SU-DHL-6 (cell line): ENCODE results near the gene SNN.

Experiments
- H2AFZ ChIP-seq: fragments of 200-600 bp; sonication (generic); 2 replicates; pipeline ENCODE4 v1.6.1; 2014; ENCODE audit warnings: low read depth, mild to moderate bottlenecking, moderate library complexity, mixed read lengths, antibody characterized with exemption, low read length; ENCODE audit not compliant: severe bottlenecking
- H3F3A ChIP-seq: fragments of 200-600 bp; shearing (Covaris generic); 2 replicates; pipeline ENCODE4 v1.6.0; 2016; ENCODE audit warnings: antibody characterized with exemption, mild to moderate bottlenecking; ENCODE audit not compliant: insufficient read depth
- H3K27ac ChIP-seq: fragments of 200-600 bp; sonication (generic); 2 replicates; pipeline ENCODE4 v1.5.1; 2016; ENCODE audit warnings: low read depth, mild to moderate bottlenecking, low read length, moderate library complexity, mixed read lengths
- H3K27me3 ChIP-seq: fragments of 200-600 bp; sonication (generic), shearing (Covaris generic); 2 replicates; pipeline ENCODE4 v1.6.0; 2014; ENCODE audit warnings: mild to moderate bottlenecking, low read length
- H3K36me3 ChIP-seq: fragments of 200-600 bp; sonication (generic); 2 replicates; pipeline ENCODE4 v1.6.1; 2014; ENCODE audit warnings: mild to moderate bottlenecking, low read length, mixed read lengths
- H3K4me2 ChIP-seq: fragments of 300-600, 200-600 bp; shearing (Covaris generic), sonication (generic); 2 replicates; pipeline ENCODE4 v1.6.0; 2014; ENCODE audit warnings: low read length, low read depth, mild to moderate bottlenecking; ENCODE audit not compliant: poor library complexity, severe bottlenecking
- H3K4me3 ChIP-seq: fragments of 200-600 bp; sonication (generic); 2 replicates; pipeline ENCODE4 v1.5.1; 2014; ENCODE audit warnings: antibody characterized with exemption, low read length, mild to moderate bottlenecking, mixed read lengths; ENCODE audit not compliant: insufficient read depth, poor library complexity, severe bottlenecking
- H3K79me2 ChIP-seq: fragments of 200-600 bp; sonication (generic); 2 replicates; pipeline ENCODE4 v1.6.1; 2014; ENCODE audit warnings: mild to moderate bottlenecking, low read length, moderate library complexity; ENCODE audit not compliant: insufficient read depth
- H3K9ac ChIP-seq: fragments of 200-600 bp; sonication (generic); 2 replicates; pipeline ENCODE4 v1.7.0; 2014; ENCODE audit warnings: mild to moderate bottlenecking, low read length
- H3K9me2 ChIP-seq: fragments of 200-600 bp; sonication (generic); replicated peaks from 2 replicates; pipeline ENCODE4 v1.6.1; 2014; ENCODE audit warnings: low read length; ENCODE audit not compliant: insufficient read depth
- H3K9me3 ChIP-seq: fragments of 200-600 bp; sonication (generic); 2 replicates; pipeline ENCODE4 v1.6.1; 2014; ENCODE audit warnings: low read length, mixed read lengths; ENCODE audit not compliant: insufficient read depth
- H4K20me1 ChIP-seq: fragments of 200-600 bp; sonication (generic); 2 replicates; pipeline ENCODE4 v1.6.1; 2014; ENCODE audit warnings: low read depth, mild to moderate bottlenecking, antibody characterized with exemption, low read length, moderate library complexity, mixed read lengths
- EZH2phosphoT487 ChIP-seq: fragments of 200-600 bp; sonication (generic), shearing (Covaris generic); conservative IDR thresholded peaks from 2 replicates; pipeline ENCODE4 v1.6.1; 2018; ENCODE audit warnings: mild to moderate bottlenecking, antibody characterized with exemption, low read length, moderate library complexity, mixed read lengths
- TF ChIP-seq, protein P1 (sequence below): fragments of 200-600 bp; sonication (generic); IDR thresholded peaks from one replicate; pipeline ENCODE4 v1.5.1; 2017; ENCODE audit warnings: antibody characterized with exemption, mild to moderate bottlenecking, low read length, moderate library complexity; ENCODE audit not compliant: insufficient read depth, poor library complexity, severe bottlenecking

The SNN gene

DNA sequence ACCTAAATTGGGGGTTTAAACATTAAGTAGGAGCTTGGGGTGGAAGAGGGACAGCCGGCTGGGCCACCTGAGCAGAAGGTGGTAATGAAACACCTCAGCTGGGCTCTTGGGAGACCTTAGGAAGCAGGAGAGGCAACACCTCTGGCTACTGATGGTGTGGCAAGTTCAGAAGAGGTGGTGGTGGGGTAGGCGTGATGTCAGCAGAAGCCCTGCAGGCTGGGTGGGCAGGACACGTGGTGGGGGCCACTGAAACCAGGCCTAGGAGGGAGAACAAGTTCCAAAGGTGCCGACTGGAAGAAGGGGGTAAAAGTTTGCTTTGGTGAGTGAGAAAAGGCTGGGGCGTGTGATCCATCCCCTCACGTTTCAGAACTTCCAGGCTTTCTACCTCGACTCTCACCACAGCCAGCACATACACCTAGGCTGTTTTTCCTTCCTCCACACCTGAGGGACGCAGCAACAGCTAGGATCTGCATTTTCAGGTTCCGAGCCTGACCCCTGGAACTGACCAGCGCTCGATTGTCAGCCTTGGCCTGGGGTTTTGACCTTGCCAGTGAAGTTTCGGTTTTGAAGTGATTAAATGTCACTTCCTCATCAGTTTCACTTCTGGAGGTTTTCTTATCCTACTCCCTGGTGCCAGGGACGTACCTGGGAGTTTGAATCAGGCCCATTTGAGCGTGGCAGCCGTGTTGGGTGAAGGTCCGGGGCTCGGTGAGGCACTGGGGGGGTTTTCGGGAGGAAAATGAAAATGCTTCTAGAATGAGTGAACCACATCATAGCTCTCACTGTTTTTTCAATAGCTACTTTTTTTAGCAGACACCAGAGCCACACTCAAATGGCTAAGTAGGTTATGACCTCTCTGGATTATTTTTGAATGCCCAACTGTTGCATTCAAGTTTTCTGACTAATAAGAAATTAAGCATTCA, 10.0 kb downstream of the SNN start:
- no peaks in the 10 kb centered on the region for H3K9me2 ChIP-seq
- H3K27me3 ChIP-seq: no peaks in the 10 kb centered on the region
- H3K4me3 ChIP-seq: no peak overlapping the region
- H3K27ac ChIP-seq: peak overlapping the region; percentile 7; the same call in 1 of the 2 replicates
- no peaks in the 10 kb centered on the region for H4K20me1 ChIP-seq
- H3K9me3 ChIP-seq: no peaks in the 10 kb centered on the region
- no peaks in the 10 kb centered on the region; the same call in 1 of the 2 replicates for H3K79me2 ChIP-seq
- H3K36me3 ChIP-seq: peaks cover 3% of the 10 kb centered on the region; the same call in 1 of the 2 replicates
- no peak overlapping the region for H3K4me2 ChIP-seq
- H3K9ac ChIP-seq: no peak overlapping the region
- TF ChIP-seq EZH2phosphoT487: no peak
- TF ChIP-seq, protein P1, sequence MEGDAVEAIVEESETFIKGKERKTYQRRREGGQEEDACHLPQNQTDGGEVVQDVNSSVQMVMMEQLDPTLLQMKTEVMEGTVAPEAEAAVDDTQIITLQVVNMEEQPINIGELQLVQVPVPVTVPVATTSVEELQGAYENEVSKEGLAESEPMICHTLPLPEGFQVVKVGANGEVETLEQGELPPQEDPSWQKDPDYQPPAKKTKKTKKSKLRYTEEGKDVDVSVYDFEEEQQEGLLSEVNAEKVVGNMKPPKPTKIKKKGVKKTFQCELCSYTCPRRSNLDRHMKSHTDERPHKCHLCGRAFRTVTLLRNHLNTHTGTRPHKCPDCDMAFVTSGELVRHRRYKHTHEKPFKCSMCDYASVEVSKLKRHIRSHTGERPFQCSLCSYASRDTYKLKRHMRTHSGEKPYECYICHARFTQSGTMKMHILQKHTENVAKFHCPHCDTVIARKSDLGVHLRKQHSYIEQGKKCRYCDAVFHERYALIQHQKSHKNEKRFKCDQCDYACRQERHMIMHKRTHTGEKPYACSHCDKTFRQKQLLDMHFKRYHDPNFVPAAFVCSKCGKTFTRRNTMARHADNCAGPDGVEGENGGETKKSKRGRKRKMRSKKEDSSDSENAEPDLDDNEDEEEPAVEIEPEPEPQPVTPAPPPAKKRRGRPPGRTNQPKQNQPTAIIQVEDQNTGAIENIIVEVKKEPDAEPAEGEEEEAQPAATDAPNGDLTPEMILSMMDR: no peak
- H2AFZ ChIP-seq: no peak overlapping the region
- peaks cover 22% of the 10 kb centered on the region for H3F3A ChIP-seq

DNA sequence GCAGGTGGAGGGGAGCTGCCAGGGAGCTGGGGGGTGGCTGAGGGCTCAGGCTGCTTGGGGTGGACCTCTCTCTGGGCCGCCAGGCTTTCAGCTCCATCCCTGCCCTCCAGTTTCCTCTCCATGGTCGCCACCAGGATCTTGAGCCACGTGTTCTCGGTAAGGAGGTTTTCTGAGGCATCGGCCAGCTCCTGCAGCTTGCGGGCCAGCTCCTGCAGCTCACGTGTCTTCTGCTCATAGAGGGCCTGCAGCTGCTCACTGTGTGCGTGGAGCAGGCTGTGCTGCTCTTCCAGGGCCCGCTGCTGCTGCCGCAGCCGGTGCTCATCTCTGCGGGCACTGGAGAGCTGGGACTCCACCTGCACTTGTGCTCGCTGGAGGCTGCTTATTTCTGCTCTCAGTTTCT, 11.0 kb downstream of the SNN start:
- H3K79me2 ChIP-seq: no peaks in the 10 kb centered on the region; the same call in 1 of the 2 replicates
- no peaks in the 10 kb centered on the region for H4K20me1 ChIP-seq
- no peak overlapping the region for H3K9ac ChIP-seq
- H3K4me3 ChIP-seq: no peak overlapping the region
- no peaks in the 10 kb centered on the region for H3K9me2 ChIP-seq
- no peak overlapping the region for H3K4me2 ChIP-seq
- H3K36me3 ChIP-seq: peaks cover 3% of the 10 kb centered on the region; the same call in 1 of the 2 replicates
- no peaks in the 10 kb centered on the region for H3K27me3 ChIP-seq
- no peak overlapping the region for H3K27ac ChIP-seq
- H2AFZ ChIP-seq: no peak overlapping the region
- H3K9me3 ChIP-seq: no peaks in the 10 kb centered on the region
- TF ChIP-seq EZH2phosphoT487: no peak
- TF ChIP-seq, protein P1: no peak
- peaks cover 27% of the 10 kb centered on the region for H3F3A ChIP-seq

DNA sequence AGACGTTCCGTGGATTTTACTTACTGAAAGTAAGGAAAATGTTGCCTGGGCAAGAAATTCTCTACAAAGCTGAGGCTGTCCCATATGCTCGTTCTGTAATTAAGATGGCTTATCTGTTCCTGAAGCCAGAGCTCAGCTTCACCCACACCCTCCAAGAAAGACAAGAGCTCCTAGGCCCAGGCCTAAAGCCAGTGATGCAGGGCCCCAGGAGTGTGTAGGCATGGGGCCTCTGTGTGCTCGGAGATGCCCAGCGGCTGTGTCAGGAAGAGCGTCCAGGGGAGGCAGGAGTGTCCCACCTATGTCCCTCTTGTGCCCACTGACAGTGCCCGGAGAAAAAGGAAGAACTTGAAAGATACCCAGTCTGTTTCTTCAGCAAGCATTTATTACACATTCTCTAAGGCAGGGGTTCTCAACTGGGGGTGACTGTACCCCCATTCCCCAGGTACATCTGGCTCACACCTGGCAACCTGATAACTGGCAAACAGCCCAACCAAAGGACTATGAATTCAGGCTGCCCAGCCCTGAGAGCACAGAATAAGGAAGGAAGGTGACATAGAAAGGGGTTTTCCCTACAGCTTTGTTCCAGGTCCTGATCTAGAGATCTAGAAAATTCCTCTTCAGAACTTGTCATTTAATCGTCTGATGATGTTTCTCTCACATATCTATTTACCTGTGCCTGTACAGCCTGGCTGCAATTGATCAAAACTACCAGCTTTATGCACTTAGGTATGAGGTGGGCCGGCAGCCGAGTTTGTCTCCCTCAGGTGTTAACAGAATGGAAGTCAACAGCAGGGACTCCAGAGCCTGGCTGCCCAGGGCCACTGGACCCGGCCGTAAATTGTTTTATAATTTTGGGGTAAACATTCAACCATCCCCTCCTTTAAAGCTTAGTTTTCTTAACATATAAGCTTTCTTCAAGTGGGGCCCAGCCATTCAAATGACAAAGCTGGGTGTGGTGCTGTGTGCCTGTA, 12.0 kb downstream of the SNN start:
- no peak for TF ChIP-seq EZH2phosphoT487
- TF ChIP-seq, protein P1: no peak
- peaks cover 3% of the 10 kb centered on the region; the same call in 1 of the 2 replicates for H3K36me3 ChIP-seq
- H3K4me2 ChIP-seq: no peak overlapping the region
- no peaks in the 10 kb centered on the region; the same call in 1 of the 2 replicates for H3K79me2 ChIP-seq
- peaks cover 27% of the 10 kb centered on the region for H3F3A ChIP-seq
- no peaks in the 10 kb centered on the region for H4K20me1 ChIP-seq
- no peak overlapping the region for H3K4me3 ChIP-seq
- H3K27ac ChIP-seq: peak overlapping the region; percentile 94
- H3K27me3 ChIP-seq: no peaks in the 10 kb centered on the region
- no peak overlapping the region for H2AFZ ChIP-seq
- H3K9me2 ChIP-seq: no peaks in the 10 kb centered on the region
- H3K9me3 ChIP-seq: no peaks in the 10 kb centered on the region
- H3K9ac ChIP-seq: no peak overlapping the region
